BJ (cell line): ENCODE measurements around the gene RPS24. TPM values are rescaled to one million over a fixed set of nuclear protein-coding genes. Genes with fewer than 3 reads are reported as not detected.

Source experiments
- CTCF ChIA-PET: fragments of 350-600 bp; formaldehyde crosslinking; extraction: SDS; loops from one replicate; lab custom pipeline; 2021; ENCODE audit warnings: antibody characterized with exemption, inconsistent platforms; lab: Yijun Ruan, JAX
- POLR2A ChIA-PET: fragments of 300-600 bp; sonication (Branson Sonifier 250); formaldehyde crosslinking; extraction: SDS; loops from one replicate; lab custom pipeline; 2021; ENCODE audit warnings: antibody characterized with exemption; lab: Charles Lee
- DNase-seq: peaks from one replicate; pipeline ENCODE4 v3.0.0-alpha.2; 2011; ENCODE audit warnings: low read depth
- H3K27me3 ChIP-seq: 2 replicates; pipeline ENCODE4 v1.6.0; 2011; ENCODE audit warnings: low read length; ENCODE audit not compliant: control insufficient read depth, insufficient read depth
- H3K36me3 ChIP-seq: 2 replicates; pipeline ENCODE4 v1.5.1; 2011; ENCODE audit warnings: low read length; ENCODE audit not compliant: control insufficient read depth, insufficient read depth
- H3K4me3 ChIP-seq: 2 replicates; pipeline ENCODE4 v1.5.1; 2011; ENCODE audit warnings: low read depth, mild to moderate bottlenecking, control low read depth, low read length
- CTCF ChIP-seq: IDR thresholded peaks from 2 replicates; pipeline ENCODE4 v1.5.1; 2011; ENCODE audit warnings: low read depth, mild to moderate bottlenecking, control low read depth, inconsistent platforms, low read length, moderate library complexity; ENCODE audit not compliant: insufficient read depth
- polyA plus RNA-seq: library from polyadenylated mRNA; depleted of rRNA; stranded (reverse); fragments of >200 nt; gene quantifications from 2 replicates; pipeline ENCODE4 v1.2.3, GENCODE V29; 2011

Gene RPS24
- polyA plus RNA-seq, 1 experiment = 967 TPM

GRCh38 chr10:78017856-78018255 is 15.8 kb upstream of the RPS24 start:
- Histone ChIP-seq H3K36me3 (peaks cover 26% of the 10 kb centered on the region), H3K4me3 (no peak overlapping the region), H3K27me3 (no peaks in the 10 kb centered on the region)
- no peak for TF ChIP-seq CTCF
- no peak for DNase-seq
- POLR2A ChIA-PET = no interaction called here
- CTCF ChIA-PET = interaction anchor here (0.7 kb wide), 1 partner anchor 79 kb away, joined by 3 read pairs; no protein-coding TSS in a partner anchor

GRCh38 chr10:78019264-78019663 is 14.4 kb upstream of the RPS24 start:
- POLR2A ChIA-PET = no interaction called here
- H3K36me3 ChIP-seq = peaks cover 30% of the 10 kb centered on the region
- DNase-seq = no peak
- CTCF ChIA-PET = interaction anchor here (1.0 kb wide), 1 partner anchor 9 kb away, joined by 3 read pairs; no protein-coding TSS in a partner anchor
- H3K27me3 ChIP-seq = no peaks in the 10 kb centered on the region
- no peak for TF ChIP-seq CTCF
- no peak overlapping the region for H3K4me3 ChIP-seq

GRCh38 chr10:78021201-78021600 is 12.5 kb upstream of the RPS24 start:
- ChIA-PET CTCF (interaction anchor here (0.7 to 1.3 kb wide), 2 partner anchors 21 to 52 kb away, joined by 3 to 5 read pairs; no protein-coding TSS in a partner anchor), POLR2A (no interaction called here)
- Histone ChIP-seq H3K4me3 (no peak overlapping the region), H3K36me3 (peaks cover 31% of the 10 kb centered on the region), H3K27me3 (no peaks in the 10 kb centered on the region)
- no peak for TF ChIP-seq CTCF
- DNase-seq = no peak

GRCh38 chr10:78023741-78024140 is 9.9 kb upstream of the RPS24 start:
- TF ChIP-seq CTCF = no peak
- Histone ChIP-seq H3K27me3 (no peaks in the 10 kb centered on the region), H3K36me3 (peaks cover 23% of the 10 kb centered on the region), H3K4me3 (no peak overlapping the region)
- ChIA-PET CTCF (no interaction called here), POLR2A (no interaction called here)
- no peak for DNase-seq

GRCh38 chr10:78025685-78026364 is 7.8 kb upstream of the RPS24 start:
- no peak for TF ChIP-seq CTCF
- Histone ChIP-seq H3K4me3 (no peak overlapping the region), H3K27me3 (no peaks in the 10 kb centered on the region), H3K36me3 (peaks cover 16% of the 10 kb centered on the region)
- ChIA-PET POLR2A (no interaction called here), CTCF (no interaction called here)
- DNase-seq = no peak
